Activated CD4-positive, alpha-beta T cell treated with anti-CD3 and anti-CD28 coated beads, Interleukin-2, amount 50 U/mL, for 4 hours (primary cell): ENCODE data around the gene FBLL1.
"Not testable (repeated sequence)": the region's sequence is repeated elsewhere in the genome, so short reads cannot be mapped to it uniquely, and the experiment has no call there.

Experiments used
- DNase-seq, 2 experiments: peaks; one replicate each; pipeline ENCODE4 v3.0.0-alpha.2; 2020

The FBLL1 gene

DNA sequence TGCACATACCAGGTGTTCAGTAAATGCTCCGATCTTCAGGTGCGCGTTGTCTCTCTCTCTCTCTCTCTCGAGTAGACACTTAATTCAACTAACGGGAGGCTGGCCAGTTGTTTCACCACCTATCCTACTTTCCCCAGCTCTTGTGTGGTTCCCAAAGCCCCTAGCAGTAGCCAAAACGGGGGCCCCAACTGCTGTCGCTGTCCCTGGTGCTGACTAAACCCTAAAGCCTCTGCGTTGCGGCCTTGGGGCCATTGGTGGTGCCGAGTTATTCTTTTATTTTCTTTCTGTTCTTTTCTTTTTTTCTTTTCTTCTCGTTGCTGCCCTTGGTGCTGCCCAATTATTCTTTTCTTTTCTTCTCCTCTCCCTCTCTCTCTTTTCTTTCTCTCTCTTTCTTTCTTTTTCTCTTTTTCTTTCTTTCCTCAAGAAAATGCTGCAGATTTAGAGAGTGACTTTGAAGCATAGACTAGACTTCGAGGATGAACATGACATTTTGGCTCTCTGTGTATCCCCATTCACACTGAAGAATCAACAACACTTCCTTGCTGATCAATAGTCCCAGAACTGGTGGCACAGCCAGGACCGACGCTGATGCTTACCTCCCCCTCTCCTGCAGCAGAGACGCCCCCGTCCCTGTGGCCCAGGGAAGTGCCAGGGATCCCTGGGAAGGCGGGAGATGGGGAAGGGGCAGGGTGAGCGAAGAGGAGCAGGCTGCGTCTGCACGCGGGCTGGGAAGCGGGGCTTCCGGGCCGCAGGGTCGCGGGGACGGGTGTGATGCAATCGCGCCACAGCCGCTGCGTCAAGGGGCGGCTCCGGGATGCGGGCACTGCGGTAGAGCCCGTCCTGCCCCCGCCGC, at the start of gene FBLL1:
FBLL1 (plus strand) TSS at position 785 of the 853 bp plus-strand sequence. CDS start 200 bp downstream, outside the sequence.
- DNase-seq: no peak

DNA sequence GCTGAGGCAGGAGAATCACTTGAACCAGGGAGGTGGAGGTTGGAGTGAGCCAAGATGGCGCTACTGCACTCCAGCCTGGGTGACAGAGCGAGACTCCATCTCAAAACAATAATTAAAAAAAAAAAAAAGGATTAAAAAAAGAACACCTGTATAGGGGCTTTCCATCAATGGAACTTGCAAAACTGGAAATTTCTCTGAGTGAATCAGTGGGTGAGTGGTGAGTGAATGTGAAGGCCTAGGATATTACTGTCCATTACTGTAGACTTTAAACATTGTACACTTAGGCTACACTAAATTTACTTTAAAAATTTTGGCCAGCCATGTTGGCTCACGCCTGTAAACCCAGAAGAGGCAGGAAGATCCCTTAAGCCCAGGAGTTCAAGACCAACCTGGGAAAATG, 48.5 kb upstream of the FBLL1 start:
- no peak for DNase-seq

DNA sequence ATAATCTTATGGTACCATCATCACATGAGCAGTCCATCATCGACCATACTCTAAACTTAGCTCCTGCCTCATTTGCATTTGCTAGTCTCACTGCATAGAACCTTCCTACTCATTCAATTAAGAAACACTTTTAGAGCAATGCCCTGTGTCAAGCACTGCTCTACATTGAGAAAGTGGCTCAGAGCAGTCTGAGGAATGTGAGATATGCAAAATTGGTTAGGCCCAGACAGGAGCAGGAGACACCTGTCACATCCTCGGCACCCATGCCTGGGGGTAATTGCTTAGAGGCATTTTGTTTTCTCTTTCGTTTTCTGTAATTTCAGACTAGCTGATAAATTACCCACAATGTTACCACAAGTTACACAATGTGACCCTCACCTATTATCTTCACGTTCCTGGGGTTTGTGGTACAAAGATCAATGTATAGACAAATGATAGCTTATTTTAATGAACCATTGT, 47.7 kb upstream of the FBLL1 start:
- no peak for DNase-seq

DNA sequence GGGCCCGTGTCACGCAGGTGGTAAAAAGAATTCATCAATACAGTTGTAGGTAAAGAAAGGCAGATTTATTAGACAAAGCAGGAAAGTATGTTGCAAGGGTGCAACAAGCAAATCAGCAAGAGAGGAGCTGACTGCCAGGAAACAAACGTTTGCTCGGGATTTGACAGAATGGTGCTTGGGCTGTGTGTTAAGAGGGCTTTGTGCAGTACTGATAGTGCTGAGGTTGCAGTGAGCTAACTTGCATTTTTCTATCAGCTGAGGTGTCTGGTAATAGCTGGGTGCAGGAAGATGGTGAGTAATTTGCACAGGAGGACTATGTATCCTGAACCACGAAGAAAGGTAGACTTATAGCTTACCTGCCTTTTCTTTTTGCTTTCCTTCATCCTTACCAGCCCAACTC, 46.7 kb upstream of the FBLL1 start:
- DNase-seq: no peak

DNA sequence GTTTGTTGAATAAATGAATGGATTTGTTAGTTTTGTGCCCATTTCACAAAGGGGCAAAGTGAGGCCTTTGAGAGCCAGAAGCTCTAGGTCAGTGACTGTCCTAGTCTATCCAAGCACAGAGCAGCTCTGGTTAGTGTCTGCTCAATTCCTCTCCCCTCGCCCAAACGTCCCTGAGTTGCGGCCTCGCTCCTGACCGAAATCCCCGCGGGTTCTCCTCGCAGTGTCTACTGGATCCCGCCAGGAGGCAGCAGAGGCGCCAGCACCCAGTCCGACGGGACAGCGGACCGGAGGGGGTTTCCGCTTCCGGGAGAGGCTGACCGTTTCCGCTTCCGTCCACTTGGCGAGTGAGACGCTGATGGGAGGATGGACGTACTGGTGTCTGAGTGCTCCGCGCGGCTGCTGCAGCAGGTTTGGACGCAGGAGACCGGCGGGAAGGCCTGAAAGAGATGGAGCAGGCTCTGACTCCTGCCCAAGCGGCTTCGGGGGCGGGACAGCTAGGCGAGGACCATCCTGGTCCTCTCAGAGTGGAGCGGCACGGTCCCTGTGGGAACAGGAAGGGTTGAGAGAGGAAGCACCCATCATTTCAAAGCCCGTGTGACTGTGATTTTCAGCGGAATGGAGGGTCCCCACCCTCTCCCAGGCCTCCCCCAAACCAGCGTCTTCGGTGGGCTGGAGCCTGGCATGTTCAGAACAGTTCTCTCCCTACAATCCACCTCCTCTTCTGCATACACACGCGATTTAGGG, 42.8 kb upstream of the FBLL1 start, which contains the start of gene RARS1:
RARS1 (plus strand) TSS at position 336 of the 744 bp plus-strand sequence; CDS start at position 364, 28 bp downstream.
- peak; percentile 81 to 83 for DNase-seq

DNA sequence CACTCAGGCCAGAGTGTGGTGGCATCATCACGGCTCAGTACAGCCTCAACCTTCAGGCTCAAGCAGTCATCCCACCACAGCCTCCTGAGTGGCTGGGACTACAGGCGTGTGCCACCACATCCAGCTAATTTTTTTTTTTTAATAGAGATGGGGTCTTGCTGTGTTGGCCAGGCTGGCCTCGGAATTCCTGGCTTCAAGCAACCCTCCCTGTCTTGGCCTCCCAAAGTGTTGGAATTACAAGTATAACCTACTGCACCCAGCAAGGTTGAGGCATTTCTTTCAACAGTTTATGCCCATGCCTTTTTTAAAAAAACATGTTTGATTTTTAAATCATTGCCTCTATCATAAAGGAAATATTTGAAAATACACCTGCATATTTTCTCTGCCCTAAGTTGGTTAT, 40.0 kb upstream of the FBLL1 start:
- no peak for DNase-seq

DNA sequence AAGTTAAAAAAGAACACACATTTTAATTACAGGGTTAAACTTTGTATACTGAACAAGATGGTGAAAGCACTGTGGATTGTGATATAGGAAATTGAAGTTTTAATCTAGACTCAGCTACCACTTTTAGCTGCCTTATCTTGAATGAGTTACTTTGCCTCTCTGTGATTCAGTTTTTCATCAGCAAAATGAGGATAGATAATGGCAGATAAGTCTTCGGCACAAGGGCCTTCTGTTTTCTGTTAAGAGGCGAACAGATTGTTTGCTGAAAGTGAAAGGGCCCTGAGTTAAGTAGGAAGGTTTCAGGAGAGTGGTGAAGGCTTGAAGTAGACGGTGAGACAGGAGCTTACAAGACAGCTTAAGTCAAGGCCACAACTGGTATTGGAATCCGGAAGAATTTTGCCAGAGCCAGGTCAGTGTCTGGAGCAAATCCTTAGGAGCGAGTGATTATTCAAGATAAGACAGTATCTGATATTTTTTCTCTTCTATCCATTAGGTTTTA, 35.0 kb upstream of the FBLL1 start:
- no peak for DNase-seq

DNA sequence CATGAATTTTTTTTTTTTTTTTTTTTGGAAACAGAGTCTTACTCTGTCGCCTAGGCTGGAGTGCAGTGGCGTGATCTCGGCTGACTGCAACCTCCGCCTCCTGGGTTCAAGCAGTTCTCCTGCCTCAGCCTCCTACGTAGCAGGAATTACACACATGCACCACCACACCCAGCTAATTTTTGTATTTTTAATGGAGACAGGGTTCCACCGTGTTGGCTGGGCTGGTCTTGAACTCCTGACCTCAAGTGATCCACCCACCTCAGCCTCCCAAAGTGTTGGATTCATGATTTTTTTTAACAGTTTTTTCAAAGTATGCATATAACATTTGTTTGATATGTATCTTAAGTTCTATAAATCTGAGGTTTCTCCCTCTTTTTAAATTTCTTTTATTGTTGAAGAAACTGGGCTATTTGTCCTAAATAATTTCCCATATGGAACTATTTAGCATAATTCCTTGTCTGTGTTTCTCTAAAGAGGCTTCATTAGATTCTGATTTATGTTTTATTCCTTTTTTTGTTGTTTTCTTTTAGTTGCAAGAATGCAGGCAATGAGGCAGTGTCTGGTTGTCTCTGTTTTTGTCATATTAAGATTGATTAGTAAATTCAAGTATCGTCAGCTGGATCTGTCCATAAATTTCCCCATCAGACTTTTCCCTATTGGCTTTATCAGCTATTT, 26.4 kb upstream of the FBLL1 start:
- no peak for DNase-seq

DNA sequence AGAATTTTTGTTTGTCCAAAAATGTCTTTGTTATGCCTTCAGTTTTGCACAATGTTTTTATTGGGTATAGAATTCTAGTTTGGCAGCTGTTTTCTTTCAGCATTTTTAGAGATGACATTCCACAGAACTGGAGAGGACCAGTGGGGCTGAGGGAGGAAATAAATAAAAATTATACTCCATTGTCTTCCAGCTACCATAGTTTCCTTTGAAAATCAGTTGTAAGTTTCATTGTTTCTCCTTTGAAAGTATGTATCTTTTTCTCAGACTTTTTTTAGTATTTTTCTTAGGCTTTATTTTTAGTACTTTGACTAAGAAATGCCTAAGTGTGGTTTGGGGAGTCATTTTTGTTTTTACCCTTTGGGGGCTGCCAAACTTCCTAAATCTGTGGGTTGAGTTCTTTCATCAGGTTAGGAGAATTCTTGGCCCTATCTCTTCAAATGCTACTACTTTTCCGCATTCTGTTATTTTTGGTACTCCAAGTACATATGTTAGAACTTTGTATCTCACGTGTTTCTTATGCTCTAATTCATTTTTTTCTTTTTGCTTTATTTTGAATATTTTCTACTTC, 15.2 kb upstream of the FBLL1 start:
- DNase-seq: no peak

DNA sequence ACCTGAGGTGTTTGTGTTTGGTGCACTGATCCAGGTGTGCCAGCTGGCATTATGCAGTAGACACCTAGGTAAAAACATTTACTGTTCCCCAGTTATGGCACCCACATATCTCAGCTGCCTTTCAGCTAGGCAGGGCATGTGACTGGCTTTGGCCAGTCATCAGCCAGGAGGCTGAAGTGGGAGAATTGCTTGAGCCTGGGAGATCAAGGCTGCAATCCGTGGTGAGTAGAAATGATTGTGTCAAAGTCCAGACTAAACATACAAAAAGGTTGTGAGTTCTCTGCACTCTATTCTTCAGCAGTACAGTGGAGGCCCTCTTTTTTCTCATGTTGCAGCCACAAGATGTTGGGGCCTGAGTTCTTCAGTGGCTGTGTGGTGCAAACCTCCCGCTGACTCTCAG, 3.2 kb upstream of the FBLL1 start:
- no peak for DNase-seq

DNA sequence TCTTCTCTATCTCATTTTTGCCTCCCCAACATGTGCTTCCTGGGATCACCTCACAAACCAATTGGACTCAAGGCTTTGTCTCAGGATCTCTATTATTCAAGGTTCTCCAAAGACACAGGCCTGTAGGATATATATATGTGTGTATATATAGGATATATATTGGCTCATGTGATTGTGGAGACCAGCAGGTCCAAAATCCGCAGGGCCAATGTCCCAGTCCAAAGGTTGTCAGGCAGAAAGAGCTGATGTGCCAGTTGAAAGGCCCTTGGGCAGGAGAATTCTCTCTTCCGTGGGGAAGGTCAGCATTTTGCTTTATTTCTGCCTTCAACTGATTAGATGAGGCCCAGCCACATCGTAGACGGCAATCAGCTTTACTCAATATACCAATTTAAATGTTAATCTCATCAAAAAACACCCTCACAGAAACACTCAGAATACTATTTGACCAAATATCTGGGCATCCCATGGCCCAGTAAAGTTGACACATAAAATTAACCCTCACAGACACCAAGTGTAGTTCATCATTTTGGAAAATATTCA, 1.3 kb upstream of the FBLL1 start:
- no peak for DNase-seq

DNA sequence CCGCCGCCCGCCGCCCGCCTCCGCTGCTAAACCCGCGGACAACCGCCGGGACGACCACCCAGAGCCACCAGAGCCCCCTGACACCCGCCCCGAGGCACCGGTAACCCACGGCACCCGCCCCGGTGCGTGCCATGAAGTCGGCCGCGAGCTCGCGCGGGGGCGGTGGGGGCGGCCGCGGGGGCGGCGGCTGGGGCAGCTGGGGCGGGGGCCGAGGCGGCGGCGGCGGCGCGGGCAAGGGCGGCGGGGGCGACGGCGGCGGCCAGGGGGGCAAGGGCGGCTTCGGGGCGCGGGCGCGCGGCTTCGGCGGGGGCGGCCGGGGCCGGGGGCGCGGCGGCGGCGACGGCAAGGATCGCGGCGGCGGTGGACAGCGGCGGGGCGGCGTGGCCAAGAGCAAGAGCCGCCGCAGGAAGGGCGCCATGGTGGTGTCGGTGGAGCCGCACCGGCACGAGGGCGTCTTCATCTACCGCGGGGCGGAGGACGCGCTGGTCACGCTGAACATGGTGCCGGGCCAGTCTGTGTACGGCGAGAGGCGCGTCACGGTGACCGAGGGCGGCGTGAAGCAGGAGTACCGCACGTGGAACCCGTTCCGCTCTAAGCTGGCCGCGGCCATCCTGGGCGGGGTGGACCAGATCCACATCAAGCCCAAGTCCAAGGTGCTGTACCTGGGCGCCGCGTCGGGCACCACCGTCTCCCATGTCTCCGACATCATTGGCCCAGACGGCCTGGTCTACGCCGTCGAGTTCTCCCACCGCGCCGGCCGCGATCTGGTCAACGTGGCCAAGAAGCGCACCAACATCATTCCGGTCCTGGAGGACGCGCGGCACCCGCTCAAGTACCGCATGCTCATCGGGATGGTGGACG, 499 bp downstream of the FBLL1 start:
- DNase-seq: no peak

DNA sequence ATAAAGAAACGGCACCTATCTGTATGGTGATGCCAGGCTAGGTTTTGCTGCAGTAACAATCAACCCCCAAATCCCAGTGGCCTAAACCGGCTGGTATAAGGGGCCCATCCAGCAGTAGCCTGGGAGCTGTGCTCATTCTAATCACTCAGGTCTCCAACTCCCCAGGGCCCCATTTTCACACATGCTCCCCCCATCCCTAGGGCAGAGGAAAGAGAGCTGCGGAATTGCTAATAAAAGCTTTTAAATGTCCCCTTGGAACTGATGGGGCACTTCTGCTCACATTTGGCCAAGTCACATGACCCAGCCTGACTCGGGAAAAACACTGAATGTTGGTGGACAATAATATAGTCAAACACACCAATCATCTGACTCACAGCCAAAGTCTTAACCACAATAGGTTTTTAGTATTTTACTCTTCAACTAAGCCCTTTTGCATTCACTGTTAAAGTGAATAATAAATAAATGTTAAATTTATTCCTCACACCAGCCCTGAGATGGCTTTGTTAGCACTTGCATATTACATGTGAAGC, 1.6 kb downstream of the FBLL1 start:
- no peak for DNase-seq

DNA sequence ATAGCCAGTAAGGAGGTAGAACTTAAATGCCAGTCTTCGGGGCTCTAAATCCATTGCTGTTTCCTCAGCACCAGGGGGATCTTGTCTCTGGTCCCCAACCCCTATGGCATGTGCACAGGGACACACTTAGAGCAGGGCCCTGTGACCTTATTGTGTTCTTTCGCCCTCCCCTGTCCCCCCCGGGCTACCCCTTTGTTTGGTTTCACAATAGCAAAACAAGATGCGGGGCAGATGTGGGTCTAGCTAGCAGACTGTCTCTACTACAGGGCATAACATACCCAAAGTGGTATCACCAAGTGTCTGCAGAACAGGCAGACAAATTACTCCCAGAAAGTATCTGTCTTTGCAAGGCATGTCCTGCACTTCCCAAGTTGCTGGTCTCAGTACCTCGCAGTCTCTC, 2.1 kb downstream of the FBLL1 start:
- DNase-seq: no peak

DNA sequence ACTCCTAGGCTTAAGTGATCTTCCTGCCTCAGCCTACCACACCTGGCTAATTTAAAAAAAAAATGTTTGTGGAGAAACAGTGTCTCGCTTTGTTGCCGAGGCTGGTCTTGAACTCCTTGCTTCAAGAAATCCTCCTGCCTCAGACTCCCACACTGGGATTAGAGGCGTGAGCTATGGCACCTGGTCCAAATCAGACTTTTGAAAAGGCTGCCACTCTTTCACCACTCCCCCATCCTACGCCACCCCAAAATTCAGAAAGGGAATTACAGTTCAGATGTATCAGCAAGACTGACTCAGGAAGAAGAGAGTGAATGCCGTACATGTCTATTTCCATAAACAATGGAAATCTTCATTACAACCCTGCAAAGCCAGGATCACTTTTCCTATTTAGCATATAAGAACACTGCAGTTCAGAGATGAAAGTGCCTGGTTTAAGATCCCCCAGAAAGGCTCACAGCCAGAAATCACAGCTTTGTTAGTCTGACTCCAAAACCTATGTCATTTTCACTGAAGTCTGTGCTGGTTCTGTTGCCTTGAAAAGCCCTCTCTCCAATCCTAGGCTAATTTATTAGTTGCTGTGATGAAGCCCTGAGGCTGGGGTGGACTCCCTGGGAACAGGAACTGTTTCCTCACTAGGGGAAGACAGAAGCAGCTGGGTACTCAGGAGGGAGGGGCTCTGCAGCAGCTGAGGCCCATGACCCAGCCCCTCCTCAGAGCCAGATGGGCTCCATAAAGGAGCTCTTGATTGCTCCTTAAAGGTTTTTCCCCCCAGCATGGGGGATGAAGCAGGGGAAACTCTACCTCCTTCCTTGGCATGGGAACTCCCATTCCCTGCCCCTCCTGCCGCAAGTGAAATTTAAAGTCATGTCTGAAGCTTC, 3.1 kb downstream of the FBLL1 start:
- no peak for DNase-seq

DNA sequence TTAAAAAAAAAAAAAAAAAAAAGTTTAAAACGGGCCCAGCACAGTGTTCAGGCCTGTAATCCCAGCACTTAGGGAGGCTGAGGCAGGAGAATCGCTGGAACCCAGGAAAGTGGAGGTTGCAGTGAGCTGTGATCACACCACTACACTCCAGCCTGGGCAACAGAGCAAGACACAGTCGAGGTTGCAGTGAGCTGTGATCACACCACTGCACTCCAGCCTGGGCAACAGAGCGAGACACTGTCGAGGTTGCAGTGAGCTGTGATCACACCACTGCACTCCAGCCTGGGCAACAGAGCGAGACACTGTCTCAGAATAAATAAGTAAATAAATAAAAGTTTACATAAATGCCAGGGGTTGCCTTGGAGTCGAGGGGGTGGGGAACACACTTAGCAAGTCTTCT, 5.2 kb downstream of the FBLL1 start:
- DNase-seq: not testable (repeated sequence)

DNA sequence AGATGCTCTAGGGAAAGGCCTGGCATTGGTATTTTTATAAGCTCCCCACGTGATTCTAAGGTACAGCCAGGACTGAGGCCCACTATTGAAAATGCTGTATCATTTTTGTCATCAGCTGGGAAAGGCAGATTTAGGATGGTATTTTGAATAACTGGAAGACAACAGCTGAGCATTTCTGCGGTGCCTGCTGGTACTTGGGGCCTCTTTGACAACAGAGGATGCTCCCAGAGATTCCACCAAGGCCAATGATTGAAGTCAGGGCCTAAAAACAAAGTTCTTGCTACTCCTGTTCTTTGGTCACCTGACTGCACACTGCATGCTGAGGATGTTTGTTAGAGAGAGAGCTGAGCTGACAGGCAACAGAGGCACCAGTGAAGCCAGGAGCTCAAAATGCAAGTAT, 8.1 kb downstream of the FBLL1 start:
- no peak for DNase-seq

DNA sequence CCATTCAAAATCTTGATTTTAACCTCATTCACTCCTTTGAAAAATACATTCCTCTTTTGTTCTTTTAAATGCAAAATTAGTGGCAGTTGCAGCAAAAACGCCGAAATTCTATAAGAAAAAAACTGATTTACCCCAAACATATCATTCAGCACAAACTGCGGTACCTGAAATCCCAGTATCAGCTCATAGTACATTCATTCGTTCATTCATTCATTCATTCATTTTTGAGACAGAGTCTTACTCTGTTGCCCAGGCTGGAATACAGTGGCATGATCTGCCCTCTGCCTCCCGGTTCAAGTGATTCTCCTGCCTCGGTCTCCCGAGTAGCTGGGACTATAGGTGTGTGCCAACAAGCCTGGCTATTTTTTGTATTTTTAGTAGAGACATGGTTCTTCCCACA, 20.4 kb downstream of the FBLL1 start:
- no peak for DNase-seq

DNA sequence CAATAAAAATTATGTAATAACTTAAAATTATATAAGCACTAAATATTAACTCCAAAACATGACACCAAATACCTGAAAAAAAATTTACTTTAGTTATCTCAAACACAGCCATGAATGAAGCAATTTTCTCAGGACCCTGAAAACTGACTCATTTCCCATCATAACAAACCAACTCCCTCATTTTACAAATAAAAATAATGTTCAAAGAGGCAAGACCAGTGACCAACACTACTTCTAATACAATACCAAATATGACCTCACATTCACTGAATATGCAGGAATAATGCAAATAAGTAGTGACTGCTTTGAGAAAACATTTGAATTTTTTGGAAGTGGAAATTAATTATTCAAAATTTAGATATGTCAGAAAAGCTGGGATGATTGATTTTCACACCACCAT, 21.6 kb downstream of the FBLL1 start:
- DNase-seq: no peak

DNA sequence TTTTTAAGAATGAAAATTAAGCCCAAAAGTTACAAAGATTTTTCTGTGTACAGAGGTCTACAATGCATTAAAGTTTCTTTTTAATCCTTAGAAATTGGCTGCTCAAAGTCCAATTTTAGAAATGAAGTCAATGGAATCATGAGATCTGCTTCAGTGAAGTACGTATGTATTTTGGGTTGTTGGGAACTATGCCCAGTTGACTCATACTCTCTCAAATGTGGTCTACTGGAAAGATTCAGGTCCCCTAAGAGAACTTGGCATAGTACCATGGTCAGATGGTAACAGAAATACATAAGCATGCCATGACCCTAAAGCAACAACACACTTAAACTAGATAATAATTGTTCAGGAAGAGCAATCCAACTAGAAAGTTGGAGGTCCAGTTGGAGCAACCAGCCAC, 23.0 kb downstream of the FBLL1 start:
- no peak for DNase-seq
